Thoracic aorta (tissue), 2 donors: ENCODE results near the gene SPRED3. TPM values are rescaled to one million over a fixed set of nuclear protein-coding genes. Genes with fewer than 3 reads are reported as not detected.
A peak's percentile ranks its signal among the peaks of the same experiment; 100 is the strongest.

Experiments used
- ATAC-seq: fragments of 150-250 bp; one replicate; pipeline ENCODE4 v1.8.0; 2017; ENCODE audit warnings: low read depth; ENCODE audit not compliant: insufficient number of reproducible peaks, low FRiP score
- DNase-seq: peaks from one replicate; pipeline ENCODE4 v3.0.0-alpha.2; 2020; ENCODE audit warnings: low spot score
- H3K27ac ChIP-seq, 2 donors: fragments of 200-600 bp; sonication (generic); 1 replicate in 1 of 2; 2 replicates in 1 of 2; pipeline ENCODE4 v1.5.1; 2016; ENCODE audit warnings: mild to moderate bottlenecking in 2 of 2, moderate library complexity in 2 of 2
- H3K27me3 ChIP-seq: fragments of 200-600 bp; sonication (generic); replicated peaks from 2 replicates; pipeline ENCODE4 v1.6.0; 2016; ENCODE audit warnings: mild to moderate bottlenecking; ENCODE audit not compliant: insufficient read depth
- H3K36me3 ChIP-seq: fragments of 200-600 bp; sonication (generic); one replicate; pipeline ENCODE4 v1.5.1; 2016
- H3K4me1 ChIP-seq, 2 donors: fragments of 200-600 bp; sonication (generic); 1 replicate in 1 of 2; 2 replicates in 1 of 2; pipeline versions ENCODE4 v1.5.1 to v1.6.0; 2016; ENCODE audit warnings: low read depth in 2 of 2, mild to moderate bottlenecking in 1 of 2; ENCODE audit not compliant: control insufficient read depth in 1 of 2
- H3K4me3 ChIP-seq: fragments of 200-600 bp; sonication (generic); 2 replicates; pipeline ENCODE4 v1.5.1; 2016; ENCODE audit warnings: mild to moderate bottlenecking
- H3K9me3 ChIP-seq: fragments of 200-600 bp; sonication (generic); 2 replicates; pipeline ENCODE4 v1.5.1; 2016
- CTCF ChIP-seq: fragments of 200-600 bp; sonication (generic); IDR thresholded peaks from one replicate; pipeline ENCODE4 v1.5.1; 2019; ENCODE audit warnings: antibody characterized with exemption
- total RNA-seq, 2 donors: library from RNA; depleted of rRNA; stranded (reverse); fragments of >200 nt; gene quantifications; one replicate each; pipeline versions ENCODE4 v1.1.0 to v1.2.3, GENCODE V29; 2016

Gene SPRED3
- total RNA-seq, 2 donors from 2014 or later = 4.1 to 16.4 TPM

GRCh38 chr19:38412961-38413360 is 24.5 kb downstream of the SPRED3 start:
- Histone ChIP-seq H3K9me3 (no peaks in the 10 kb centered on the region), H3K36me3 (no peaks in the 10 kb centered on the region), H3K4me3 (no peak overlapping the region), H3K27ac (no peak overlapping the region), H3K4me1 (peaks cover 3 to 5% of the 10 kb centered on the region in 2 donors), H3K27me3 (no peaks in the 10 kb centered on the region)
- ATAC-seq = no peak
- DNase-seq = no peak
- no peak for TF ChIP-seq CTCF

GRCh38 chr19:38413416-38413815 is 24.9 kb downstream of the SPRED3 start:
- Histone ChIP-seq H3K27ac (no peak overlapping the region), H3K27me3 (no peaks in the 10 kb centered on the region), H3K9me3 (no peaks in the 10 kb centered on the region), H3K36me3 (no peaks in the 10 kb centered on the region), H3K4me1 (peaks cover 3 to 8% of the 10 kb centered on the region in 2 donors), H3K4me3 (no peak overlapping the region)
- DNase-seq (no peak), ATAC-seq (no peak)
- TF ChIP-seq CTCF = no peak

GRCh38 chr19:38417146-38417543 is 28.6 kb downstream of the SPRED3 start:
- no peak for ATAC-seq
- Histone ChIP-seq H3K4me3 (no peak overlapping the region), H3K9me3 (no peaks in the 10 kb centered on the region), H3K4me1 (peaks cover 3 to 8% of the 10 kb centered on the region in 2 donors), H3K27ac (no peak overlapping the region), H3K27me3 (no peaks in the 10 kb centered on the region), H3K36me3 (no peaks in the 10 kb centered on the region)
- no peak for DNase-seq
- no peak for TF ChIP-seq CTCF

- H3K36me3 ChIP-seq = no peaks in the 10 kb centered on the region
- H3K4me1 ChIP-seq = peaks cover 3 to 8% of the 10 kb centered on the region in 2 donors
- peak overlapping the region; percentile 53 for H3K4me3 ChIP-seq
- H3K27ac ChIP-seq = no peak overlapping the region
- no peak for TF ChIP-seq CTCF
- no peaks in the 10 kb centered on the region for H3K27me3 ChIP-seq
- DNase-seq (no peak), ATAC-seq (no peak)
- no peaks in the 10 kb centered on the region for H3K9me3 ChIP-seq
Measured at GRCh38 chr19:38417544-38418506, 29.3 kb downstream of the SPRED3 start.

GRCh38 chr19:38420935-38421334 is 32.4 kb downstream of the SPRED3 start:
- H3K36me3 ChIP-seq = no peaks in the 10 kb centered on the region
- ATAC-seq (no peak), DNase-seq (no peak)
- no peaks in the 10 kb centered on the region for H3K9me3 ChIP-seq
- no peaks in the 10 kb centered on the region for H3K27me3 ChIP-seq
- TF ChIP-seq CTCF = no peak
- peaks cover 3 to 8% of the 10 kb centered on the region in 2 donors for H3K4me1 ChIP-seq
- no peak overlapping the region for H3K4me3 ChIP-seq
- H3K27ac ChIP-seq = no peak overlapping the region
